ENCODE measurements around the gene TMA7. TPM values are rescaled to one million over a fixed set of nuclear protein-coding genes. Genes with fewer than 3 reads are reported as not detected.
"Not testable (repeated sequence)": the region's sequence is repeated elsewhere in the genome, so short reads cannot be mapped to it uniquely, and the experiment has no call there.

TMA7 gene
- total RNA-seq, 1 donor from 2014 or later: 510 TPM

GRCh38 chr3:48400824-48401433 lies 39.1 kb upstream of the TMA7 start:
- Mint-ChIP-seq H3K36me3 (peaks cover 18% of the 10 kb centered on the region), H3K27me3 (ENCODE audit: insufficient read depth, low read depth) (peaks cover 6% of the 10 kb centered on the region), H3K4me1 (no peaks in the 10 kb centered on the region), H3K9me3 (no peaks in the 10 kb centered on the region), H3K4me3 (peak overlapping the region; percentile 48), H3K27ac (no peak overlapping the region)
- peak; percentile 70 for DNase-seq (ENCODE audit: low spot score)
- H3K4me1 ChIP-seq: no peaks in the 10 kb centered on the region
- H3K9me3 ChIP-seq (ENCODE audit: low read depth): no peaks in the 10 kb centered on the region
- no peak overlapping the region for H2AFZ ChIP-seq (replicated peaks)
- no peak overlapping the region for H3K4me2 ChIP-seq
- H3K4me3 ChIP-seq: no peak overlapping the region
- H3K79me2 ChIP-seq (ENCODE audit: low read depth): no peaks in the 10 kb centered on the region
- no peaks in the 10 kb centered on the region for H3K27me3 ChIP-seq
- H4K20me1 ChIP-seq (ENCODE audit: low read depth): peaks cover 4% of the 10 kb centered on the region
- TF ChIP-seq EZH2 (IDR thresholded peaks at IDR 0.05): no peak
- TF ChIP-seq CTCF (IDR thresholded peaks at IDR 0.05): peak; percentile 71
- peaks cover 25% of the 10 kb centered on the region for H3F3A ChIP-seq (ENCODE audit: low read depth)
- no peak overlapping the region for H3K27ac ChIP-seq
- H3K36me3 ChIP-seq: no peaks in the 10 kb centered on the region
- no peak overlapping the region for H3K9ac ChIP-seq

GRCh38 chr3:48401434-48401901 lies 38.6 kb upstream of the TMA7 start:
- not testable (repeated sequence) for H3K4me3 Mint-ChIP-seq; H3K27ac Mint-ChIP-seq; H3K27me3 ChIP-seq; H4K20me1 ChIP-seq (ENCODE audit: low read depth); H3K4me1 ChIP-seq; H2AFZ ChIP-seq (replicated peaks); H3K9ac ChIP-seq; H3K79me2 ChIP-seq (ENCODE audit: low read depth); H3K36me3 ChIP-seq; H3K27ac ChIP-seq; H3K9me3 Mint-ChIP-seq; H3K4me3 ChIP-seq; H3K27me3 Mint-ChIP-seq (ENCODE audit: insufficient read depth, low read depth); H3K4me2 ChIP-seq; H3K4me1 Mint-ChIP-seq; H3K9me3 ChIP-seq (ENCODE audit: low read depth); DNase-seq (ENCODE audit: low spot score)
- H3K36me3 Mint-ChIP-seq: peaks cover 22% of the 10 kb centered on the region
- peaks cover 25% of the 10 kb centered on the region for H3F3A ChIP-seq (ENCODE audit: low read depth)

DNA sequence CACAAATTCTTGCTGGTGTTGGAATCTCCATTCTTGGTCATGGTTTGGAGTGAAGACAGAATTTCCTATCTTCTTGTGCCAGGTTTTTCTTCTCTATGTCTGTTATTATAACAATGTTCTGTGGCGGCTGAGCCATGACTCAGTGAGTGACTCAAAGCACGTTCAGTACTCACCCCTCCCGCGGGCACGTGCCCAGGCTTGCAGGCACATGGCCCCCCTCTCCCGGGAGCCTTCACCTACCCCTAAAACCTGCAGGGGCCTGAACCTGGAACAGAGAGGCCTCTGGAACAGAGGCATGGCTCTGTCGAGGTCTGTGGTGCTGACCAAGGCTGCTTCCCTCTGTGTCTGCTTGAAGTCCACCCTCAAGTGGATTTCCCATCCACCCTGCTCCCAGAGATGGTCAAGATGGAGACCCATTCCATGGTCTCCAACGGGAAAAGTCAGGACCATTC lies 37.8 kb upstream of the TMA7 start:
- Histone ChIP-seq H3F3A (ENCODE audit: low read depth) (peaks cover 25% of the 10 kb centered on the region), H3K9ac (no peak overlapping the region), H3K79me2 (ENCODE audit: low read depth) (no peaks in the 10 kb centered on the region), H4K20me1 (ENCODE audit: low read depth) (peaks cover 4% of the 10 kb centered on the region), H3K27me3 (no peaks in the 10 kb centered on the region), H3K4me1 (no peaks in the 10 kb centered on the region), H3K27ac (peak overlapping the region; percentile 58), H2AFZ (replicated peaks) (no peak overlapping the region), H3K36me3 (no peaks in the 10 kb centered on the region), H3K4me3 (no peak overlapping the region), H3K4me2 (no peak overlapping the region), H3K9me3 (ENCODE audit: low read depth) (no peaks in the 10 kb centered on the region)
- no peak for DNase-seq (ENCODE audit: low spot score)
- Mint-ChIP-seq H3K27me3 (ENCODE audit: insufficient read depth, low read depth) (peaks cover 6% of the 10 kb centered on the region), H3K4me1 (no peaks in the 10 kb centered on the region), H3K9me3 (no peaks in the 10 kb centered on the region), H3K27ac (peak overlapping the region; percentile 55), H3K4me3 (peak overlapping the region; percentile 49), H3K36me3 (peaks cover 25% of the 10 kb centered on the region)
- no peak for TF ChIP-seq EZH2 (IDR thresholded peaks at IDR 0.05)
- no peak for TF ChIP-seq CTCF (IDR thresholded peaks at IDR 0.05)
- TF ChIP-seq EZH2phosphoT487 (IDR thresholded peaks at IDR 0.05): no peak

DNA sequence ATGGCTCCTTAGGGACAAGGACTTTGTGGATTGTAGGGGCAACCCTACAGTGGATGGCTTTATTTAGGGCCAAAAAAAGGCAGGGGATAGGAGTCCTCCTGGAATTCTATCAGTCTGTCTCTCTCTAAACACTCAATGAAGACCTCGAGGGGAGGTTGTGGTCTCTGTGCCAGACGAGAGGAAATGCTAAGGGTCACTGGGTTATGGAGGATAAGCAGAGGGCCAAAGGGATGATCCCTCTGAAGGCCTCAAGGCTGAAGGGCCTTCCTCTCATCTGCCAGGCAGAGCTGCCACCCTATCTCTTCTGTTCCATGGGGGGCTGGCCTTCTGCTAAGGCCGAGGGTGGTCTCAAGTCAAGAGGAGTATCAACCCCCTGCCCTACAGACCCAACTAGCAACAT lies 37.1 kb upstream of the TMA7 start:
- Mint-ChIP-seq H3K4me3 (no peak overlapping the region), H3K9me3 (no peaks in the 10 kb centered on the region), H3K27ac (peak overlapping the region; percentile 87), H3K4me1 (no peaks in the 10 kb centered on the region), H3K36me3 (peaks cover 26% of the 10 kb centered on the region), H3K27me3 (ENCODE audit: insufficient read depth, low read depth) (peaks cover 4% of the 10 kb centered on the region)
- peak overlapping the region; percentile 58 for H3K27ac ChIP-seq
- no peaks in the 10 kb centered on the region for H3K79me2 ChIP-seq (ENCODE audit: low read depth)
- H3K4me2 ChIP-seq: no peak overlapping the region
- no peak overlapping the region for H3K4me3 ChIP-seq
- TF ChIP-seq EZH2 (IDR thresholded peaks at IDR 0.05) (no peak), EZH2phosphoT487 (IDR thresholded peaks at IDR 0.05) (no peak), CTCF (IDR thresholded peaks at IDR 0.05) (no peak)
- H3K27me3 ChIP-seq: no peaks in the 10 kb centered on the region
- no peaks in the 10 kb centered on the region for H3K9me3 ChIP-seq (ENCODE audit: low read depth)
- no peaks in the 10 kb centered on the region for H3K4me1 ChIP-seq
- H3K36me3 ChIP-seq: no peaks in the 10 kb centered on the region
- peaks cover 4% of the 10 kb centered on the region for H4K20me1 ChIP-seq (ENCODE audit: low read depth)
- no peak overlapping the region for H3K9ac ChIP-seq
- H2AFZ ChIP-seq (replicated peaks): no peak overlapping the region
- no peak for DNase-seq (ENCODE audit: low spot score)
- peaks cover 25% of the 10 kb centered on the region for H3F3A ChIP-seq (ENCODE audit: low read depth)

Measured in neural progenitor cell (in vitro differentiated cells).